ENCODE results near the gene SLC37A1. TPM values are rescaled to one million over a fixed set of nuclear protein-coding genes. Genes with fewer than 3 reads are reported as not detected.

Gene SLC37A1
- total and polyA plus RNA-seq, 9 of the 15 experiments (the other 6 are each of a cell fraction or from before 2014, with no cell fraction given), result 0.06 to 3.4 (median 0.40) TPM

DNA sequence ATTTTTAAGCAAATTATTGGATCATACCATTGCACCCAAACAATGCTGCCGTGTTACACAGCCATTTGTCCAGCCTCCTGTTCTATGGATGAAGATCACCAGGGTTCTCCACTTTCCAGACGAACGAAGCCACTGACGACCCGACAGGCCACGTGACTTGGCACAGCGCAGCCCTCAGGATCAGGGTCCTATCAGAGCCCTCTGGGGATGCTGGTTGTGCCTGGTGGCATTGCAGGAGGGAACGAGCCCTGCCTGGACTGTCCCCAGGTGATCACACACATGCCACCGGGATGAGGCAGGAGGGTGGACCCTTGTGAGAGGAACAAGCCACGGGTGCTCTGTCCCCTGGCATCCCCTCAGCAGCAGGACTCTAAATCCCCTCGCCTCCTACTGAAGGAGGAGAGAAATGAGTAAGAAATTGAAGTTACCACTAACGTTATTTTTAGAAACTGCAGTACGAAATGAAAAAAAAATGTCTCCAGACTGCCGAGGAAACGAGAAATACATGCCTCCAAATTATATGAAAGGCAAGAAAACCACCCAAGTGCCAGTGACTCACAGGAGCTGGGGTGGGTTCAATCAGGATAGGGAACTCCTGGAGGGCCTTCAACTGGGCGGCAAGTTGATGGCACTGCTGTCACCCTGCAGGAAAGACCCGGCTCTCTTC lies 81.1 kb downstream of the SLC37A1 start:
- Histone ChIP-seq H3K79me2 (ENCODE audit: control insufficient read depth, insufficient read depth, low read length) (no peaks in the 10 kb centered on the region), H4K20me1 (replicated peaks; ENCODE audit: control insufficient read depth, insufficient read depth, low read length) (no peaks in the 10 kb centered on the region; the same call in 1 of the 2 replicates), H3K4me2 (ENCODE audit: insufficient read depth, low read length) (no peak overlapping the region), H3K36me3 (ENCODE audit: control insufficient read depth, insufficient read depth, low read length) (no peaks in the 10 kb centered on the region), H3K27me3 (ENCODE audit: control insufficient read depth in 2 of 2, insufficient read depth in 2 of 2, low read length in 2 of 2) (peaks cover 59 to 77% of the 10 kb centered on the region in 2 experiments), H3K9me1 (ENCODE audit: control insufficient read depth, insufficient read depth, low read length) (peaks cover 3% of the 10 kb centered on the region), H3K4me1 (replicated peaks in 1 of 2; ENCODE audit: control insufficient read depth in 2 of 2, insufficient read depth in 2 of 2, low read length in 2 of 2) (peaks cover 0 to 8% of the 10 kb centered on the region in 2 experiments; a peak in 1 of 5 replicates), H3K27ac (ENCODE audit: extremely low read depth, low read depth, low read length) (no peak overlapping the region), H3K9me3 (replicated peaks; ENCODE audit: control insufficient read depth, insufficient read depth, low read depth, low read length) (no peaks in the 10 kb centered on the region; the same call in 1 of the 2 replicates), H3K4me3 (no peak overlapping the region), H2AFZ (ENCODE audit: low read depth, low read length) (no peak overlapping the region), H3K9ac (ENCODE audit: insufficient read depth in 1 of 2, low read depth in 2 of 2, low read length in 2 of 2) (no peak overlapping the region)
- intact Hi-C loops (cut with micrococcal nuclease), result loop anchor here (5.0 kb wide), 2 partner anchors 52 to 223 kb away; no protein-coding TSS in a partner anchor
- ChIA-PET POLR2A (interaction anchor here (0.6 kb wide), 1 partner anchor 336 kb away, joined by 3 read pairs; no protein-coding TSS in a partner anchor), CTCF (ENCODE audit: low intra/inter-chr PET ratio) (no interaction called here)
- in situ Hi-C loops (cut with MboI), result loop anchor here (10.0 kb wide), 1 partner anchor 220 kb away; no protein-coding TSS in a partner anchor
- no TSS peak for BruUV-seq (replicated peaks)
- FAIRE-seq, result no peak
- no peak for DNase-seq (ENCODE audit: extremely low read depth in 1 of 4, low spot score in 3 of 4)
- no peak for ATAC-seq
- TF ChIP-seq, protein P1, sequence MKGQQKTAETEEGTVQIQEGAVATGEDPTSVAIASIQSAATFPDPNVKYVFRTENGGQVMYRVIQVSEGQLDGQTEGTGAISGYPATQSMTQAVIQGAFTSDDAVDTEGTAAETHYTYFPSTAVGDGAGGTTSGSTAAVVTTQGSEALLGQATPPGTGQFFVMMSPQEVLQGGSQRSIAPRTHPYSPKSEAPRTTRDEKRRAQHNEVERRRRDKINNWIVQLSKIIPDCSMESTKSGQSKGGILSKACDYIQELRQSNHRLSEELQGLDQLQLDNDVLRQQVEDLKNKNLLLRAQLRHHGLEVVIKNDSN (CRISPR knock-in tag; IDR thresholded peaks at IDR 0.05), result 0 out of 2 replicates have a peak, but pooled peaks have one; percentile 37
- TF ChIP-seq, protein P2, sequence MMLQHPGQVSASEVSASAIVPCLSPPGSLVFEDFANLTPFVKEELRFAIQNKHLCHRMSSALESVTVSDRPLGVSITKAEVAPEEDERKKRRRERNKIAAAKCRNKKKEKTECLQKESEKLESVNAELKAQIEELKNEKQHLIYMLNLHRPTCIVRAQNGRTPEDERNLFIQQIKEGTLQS (IDR thresholded peaks at IDR 0.05), result no peak
- TF ChIP-seq, protein P2 (CRISPR knock-in tag; conservative IDR thresholded peaks at IDR 0.05), result no peak
- no peak for TF ChIP-seq NRF1 (conservative IDR thresholded peaks at IDR 0.05 in 1 of 2, IDR thresholded peaks at IDR 0.05 in 1 of 2)
- TF ChIP-seq, protein P3, sequence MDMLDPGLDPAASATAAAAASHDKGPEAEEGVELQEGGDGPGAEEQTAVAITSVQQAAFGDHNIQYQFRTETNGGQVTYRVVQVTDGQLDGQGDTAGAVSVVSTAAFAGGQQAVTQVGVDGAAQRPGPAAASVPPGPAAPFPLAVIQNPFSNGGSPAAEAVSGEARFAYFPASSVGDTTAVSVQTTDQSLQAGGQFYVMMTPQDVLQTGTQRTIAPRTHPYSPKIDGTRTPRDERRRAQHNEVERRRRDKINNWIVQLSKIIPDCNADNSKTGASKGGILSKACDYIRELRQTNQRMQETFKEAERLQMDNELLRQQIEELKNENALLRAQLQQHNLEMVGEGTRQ (CRISPR knock-in tag; IDR thresholded peaks at IDR 0.05), result peak; percentile 37; the same call in 1 of the 2 replicates
- WGBS (ENCODE audit: insufficient coverage, low coverage, missing lambda C conversion rate), result 2% methylated on average over 17 of the region's 17 CpGs

Measured in K562 (cell line).